GM21381 (cell line): ENCODE measurements around the gene RASGRF1.

Experiments
- ATAC-seq: cut with Tn5 transposase; IDR thresholded peaks from one replicate; pipeline ENCODE4 v1.9.1; 2021; ENCODE audit warnings: mild to moderate bottlenecking, moderate library complexity; ENCODE audit not compliant: unreplicated experiment

The RASGRF1 gene

GRCh38 chr15:79068790-79069189, 21.8 kb downstream of the RASGRF1 start:
- ATAC-seq, result no peak

- ATAC-seq, result no peak
These were observed 22.6 kb downstream of the RASGRF1 start for GRCh38 chr15:79067969-79068368.

GRCh38 chr15:79067072-79067833, 23.3 kb downstream of the RASGRF1 start:
- ATAC-seq, result no peak

- no peak for ATAC-seq
These were observed 24.0 kb downstream of the RASGRF1 start for GRCh38 chr15:79066391-79067071.

- no peak for ATAC-seq
These were observed 24.7 kb downstream of the RASGRF1 start for GRCh38 chr15:79065706-79066376.

GRCh38 chr15:79065361-79065705, 25.2 kb downstream of the RASGRF1 start:
- no peak for ATAC-seq

GRCh38 chr15:79064496-79064895, 26.1 kb downstream of the RASGRF1 start:
- no peak for ATAC-seq

GRCh38 chr15:79060175-79060574, 30.4 kb downstream of the RASGRF1 start:
- ATAC-seq, result no peak

- no peak for ATAC-seq
These were observed 31.5 kb downstream of the RASGRF1 start for GRCh38 chr15:79059081-79059572.

- ATAC-seq, result no peak
These were observed 32.2 kb downstream of the RASGRF1 start for GRCh38 chr15:79058260-79058850.

GRCh38 chr15:79057050-79057449, 33.5 kb downstream of the RASGRF1 start:
- ATAC-seq, result no peak

- ATAC-seq, result no peak
These were observed 36.2 kb downstream of the RASGRF1 start for GRCh38 chr15:79054350-79054749.

- ATAC-seq, result no peak
These were observed 36.7 kb downstream of the RASGRF1 start for GRCh38 chr15:79053894-79054293.

- no peak for ATAC-seq
These were observed 38.4 kb downstream of the RASGRF1 start for GRCh38 chr15:79051941-79052731.

GRCh38 chr15:79051029-79051428, 39.6 kb downstream of the RASGRF1 start:
- ATAC-seq, result no peak

- ATAC-seq, result no peak
These were observed 40.2 kb downstream of the RASGRF1 start for GRCh38 chr15:79050341-79050740.

- no peak for ATAC-seq
These were observed 41.2 kb downstream of the RASGRF1 start for GRCh38 chr15:79049416-79049815.

GRCh38 chr15:79047676-79048439, 42.7 kb downstream of the RASGRF1 start:
- no peak for ATAC-seq

GRCh38 chr15:79046691-79047404, 43.7 kb downstream of the RASGRF1 start:
- ATAC-seq, result no peak
